ENCODE measurements around the gene PDGFD.

The PDGFD gene

GRCh38 chr11:103958475-103959215 lies 205.3 kb downstream of the PDGFD start:
- peak; percentile 31 for DNase-seq (ENCODE audit: low read depth)

DNA sequence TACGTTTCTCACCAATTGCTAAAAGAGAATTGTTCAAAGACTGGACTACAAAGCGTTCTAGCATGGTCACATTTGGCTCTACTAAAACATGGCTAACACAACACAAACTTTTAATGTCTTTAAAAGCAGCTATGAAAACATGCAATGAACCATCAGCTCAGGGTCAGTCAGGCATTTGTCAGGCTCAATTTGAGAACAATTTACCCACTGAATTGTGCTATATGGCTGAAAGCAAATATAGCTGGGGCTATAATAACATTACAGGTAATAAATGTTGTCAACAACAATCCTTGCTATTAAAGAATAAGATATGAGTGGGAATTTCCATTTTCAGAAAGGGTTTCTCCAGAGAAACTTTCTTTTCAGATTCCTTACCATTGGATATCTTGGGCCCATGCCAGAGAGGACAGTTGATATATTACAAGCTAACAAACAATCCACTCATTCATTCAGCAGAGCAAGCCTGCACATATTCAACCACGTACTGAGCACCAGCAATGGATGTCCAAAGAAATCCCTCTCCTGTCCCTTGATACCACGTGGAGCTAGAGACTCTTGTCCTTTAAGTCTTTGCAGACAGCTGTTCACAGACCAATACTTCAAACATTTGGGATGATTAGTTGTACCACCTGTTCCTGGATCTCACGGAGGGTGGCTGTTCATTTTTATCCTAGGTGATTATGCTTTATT lies 210.0 kb downstream of the PDGFD start:
- no peak for DNase-seq (ENCODE audit: low read depth)

GRCh38 chr11:103949781-103950180 lies 214.2 kb downstream of the PDGFD start:
- peak; percentile 47 for DNase-seq (ENCODE audit: low read depth)

DNA sequence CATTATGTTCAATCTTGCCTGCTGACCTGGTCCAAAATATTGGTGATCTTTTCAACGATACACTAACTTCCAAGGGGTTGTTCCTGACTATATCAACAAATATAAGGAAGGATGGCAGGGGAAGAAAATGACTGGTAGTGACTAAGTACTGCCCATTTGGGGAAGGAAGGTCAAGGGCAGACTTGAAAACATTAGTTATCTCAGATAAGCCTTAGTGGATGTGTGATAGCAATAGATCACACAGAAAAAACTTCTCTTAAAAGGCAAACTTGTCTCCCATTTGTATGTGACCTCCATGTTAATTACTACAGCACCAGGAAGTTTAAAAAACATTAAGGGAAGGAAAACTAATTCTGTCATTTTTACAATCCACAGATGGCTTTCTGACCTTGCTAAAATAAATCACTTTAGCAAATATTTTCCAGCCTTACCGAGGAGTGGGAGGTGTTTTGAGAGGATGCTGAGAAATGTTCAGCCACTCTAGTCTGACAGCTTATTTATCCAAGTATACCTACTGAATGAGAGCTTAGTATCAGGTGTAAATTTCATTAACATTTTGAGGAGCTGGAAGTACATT lies 215.7 kb downstream of the PDGFD start:
- peak; percentile 74 for DNase-seq (ENCODE audit: low read depth)

DNA sequence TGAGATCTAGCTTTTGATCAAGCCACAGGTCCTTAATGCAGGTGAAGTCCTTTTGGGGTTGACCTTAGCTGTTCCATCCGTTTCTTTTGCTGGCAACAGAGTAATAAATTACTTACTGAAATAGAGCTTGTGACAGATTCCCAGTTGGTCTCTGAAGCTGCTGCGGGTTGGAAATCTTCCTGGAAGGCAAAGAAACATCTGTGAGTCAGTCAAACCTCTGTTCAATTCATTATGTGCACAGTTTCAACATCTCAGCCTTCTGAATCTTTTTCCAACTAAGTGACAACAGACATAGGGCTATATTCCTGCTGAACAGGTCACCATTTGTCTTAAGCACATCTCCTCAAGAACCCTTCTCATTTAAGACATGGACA lies 216.4 kb downstream of the PDGFD start:
- peak; percentile 93 for DNase-seq (ENCODE audit: low read depth)

DNA sequence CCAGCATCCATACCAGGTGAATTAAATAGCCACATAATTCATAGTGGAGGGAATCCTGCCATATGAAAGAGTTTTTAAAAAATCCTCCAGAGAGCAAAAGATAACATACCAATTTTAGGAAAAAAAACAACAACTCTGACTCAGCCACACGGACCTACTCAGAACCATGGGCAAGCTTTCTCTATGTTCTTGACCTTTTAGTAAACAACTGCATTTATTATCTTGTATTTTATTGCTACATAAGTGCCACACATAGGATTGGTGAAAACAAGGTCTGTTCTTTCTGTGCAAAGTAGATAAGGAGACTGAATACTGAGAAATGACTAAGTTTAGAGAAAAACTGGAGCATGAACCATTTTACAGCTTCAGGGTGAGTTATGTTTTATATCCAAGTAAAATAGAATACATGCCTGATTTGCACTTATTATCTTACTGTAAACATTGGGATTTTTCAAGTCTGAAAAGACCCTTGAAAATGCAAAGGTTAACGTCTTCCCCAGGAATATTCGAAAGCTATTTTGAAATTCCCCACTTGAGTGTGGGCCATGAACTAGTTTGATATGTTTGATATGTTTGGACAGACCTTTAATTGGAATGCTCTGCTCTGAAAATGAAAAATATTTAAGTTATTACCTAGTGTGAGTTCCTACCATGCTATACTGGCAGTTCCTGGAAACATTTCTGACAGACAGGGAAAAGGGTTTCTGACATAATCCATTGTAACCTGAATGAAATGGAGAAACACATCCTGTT lies 217.0 kb downstream of the PDGFD start:
- peak; percentile 96 for DNase-seq (ENCODE audit: low read depth)

DNA sequence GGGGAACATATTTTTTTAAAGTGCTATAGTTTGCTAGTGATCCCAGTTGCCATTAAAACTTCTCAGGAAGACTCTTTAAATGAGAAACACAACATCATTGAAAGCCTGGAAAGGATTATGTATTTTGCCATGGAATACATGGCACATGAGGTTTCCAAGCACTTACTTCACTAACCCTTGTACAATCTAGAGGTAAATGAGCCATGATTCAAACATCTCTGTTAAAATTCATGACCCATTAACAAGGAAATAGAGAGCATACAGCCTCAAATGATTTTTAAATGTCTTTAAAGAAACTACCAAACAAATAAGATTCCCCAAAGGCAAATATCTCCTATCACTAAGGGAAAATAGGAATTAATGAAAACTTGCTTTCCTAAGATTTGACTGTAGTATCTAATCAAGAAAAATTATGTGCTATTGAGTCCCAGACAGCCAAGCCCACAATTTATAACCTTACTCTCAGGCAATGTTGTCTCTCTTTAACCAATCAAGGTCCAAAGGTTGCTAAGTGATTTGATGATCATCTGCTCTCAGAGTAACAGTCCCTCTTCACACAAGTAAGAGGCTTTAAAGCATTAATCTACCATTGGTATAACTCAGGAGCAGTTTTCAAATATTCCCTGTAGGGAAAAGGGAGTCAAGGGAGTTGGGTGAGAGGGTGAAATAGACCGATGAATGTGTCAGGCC lies 219.6 kb downstream of the PDGFD start:
- DNase-seq (ENCODE audit: low read depth) = no peak

DNA sequence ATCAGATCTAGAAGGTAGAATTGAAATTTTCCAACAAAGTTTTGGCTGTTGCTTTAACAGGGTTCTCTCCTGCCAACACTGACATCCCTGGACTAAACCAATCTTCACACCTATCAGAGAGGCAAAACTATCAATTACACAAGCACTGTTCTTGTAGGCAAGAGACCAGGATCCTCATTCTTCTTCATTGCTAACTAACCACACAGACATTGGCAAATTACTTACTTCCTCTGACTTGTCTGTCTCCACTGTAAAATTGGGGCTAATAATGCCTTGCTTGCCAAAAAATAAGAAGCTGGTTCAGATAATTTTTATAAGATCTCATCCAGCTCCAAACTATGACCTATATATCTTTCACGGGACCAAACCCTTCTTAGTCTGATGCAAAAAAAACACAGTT lies 221.3 kb downstream of the PDGFD start:
- no peak for DNase-seq (ENCODE audit: low read depth)

GRCh38 chr11:103940551-103940950 lies 223.4 kb downstream of the PDGFD start:
- no peak for DNase-seq (ENCODE audit: low read depth)

- DNase-seq (ENCODE audit: low read depth) = no peak
Measured at GRCh38 chr11:103939694-103940093, 224.3 kb downstream of the PDGFD start.

GRCh38 chr11:103936059-103936458 lies 227.9 kb downstream of the PDGFD start:
- DNase-seq (ENCODE audit: low read depth) = no peak

- DNase-seq (ENCODE audit: low read depth) = no peak
Measured at GRCh38 chr11:103935219-103935618, 228.7 kb downstream of the PDGFD start.

DNA sequence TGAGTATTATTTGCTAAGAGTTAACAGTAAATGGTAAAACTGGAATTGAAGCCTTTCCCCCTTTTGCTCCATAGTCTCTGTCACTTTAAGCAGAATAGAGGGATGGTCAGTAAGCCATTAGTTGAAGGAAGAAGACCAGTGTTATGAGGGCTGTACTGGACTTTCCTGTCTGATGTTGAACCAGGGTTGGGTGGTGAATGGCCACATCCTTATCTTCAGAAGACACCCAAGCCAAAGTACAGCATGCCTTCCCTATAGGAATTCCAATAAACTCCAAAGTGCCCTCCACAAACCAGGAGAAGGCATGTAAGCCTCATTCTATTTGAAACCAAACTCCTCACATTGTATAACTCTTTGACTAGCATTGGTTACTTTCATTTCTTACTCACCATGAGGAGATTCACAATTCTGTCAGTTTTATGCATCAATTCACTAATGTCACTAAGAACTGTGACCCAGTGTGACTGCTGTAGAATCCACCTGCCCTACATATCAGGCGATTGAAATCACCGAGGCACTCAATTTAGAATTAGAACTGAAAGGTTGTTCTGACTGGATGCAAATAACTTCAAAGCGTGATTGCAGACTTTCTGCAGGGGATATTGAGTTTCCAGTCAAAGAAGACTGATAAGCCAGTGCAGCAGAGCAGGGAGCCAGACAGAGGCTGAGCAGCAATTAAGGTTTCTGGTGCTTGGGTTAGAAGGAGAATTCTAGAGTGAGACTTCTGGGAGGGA lies 234.6 kb downstream of the PDGFD start:
- no peak for DNase-seq (ENCODE audit: low read depth)

DNA sequence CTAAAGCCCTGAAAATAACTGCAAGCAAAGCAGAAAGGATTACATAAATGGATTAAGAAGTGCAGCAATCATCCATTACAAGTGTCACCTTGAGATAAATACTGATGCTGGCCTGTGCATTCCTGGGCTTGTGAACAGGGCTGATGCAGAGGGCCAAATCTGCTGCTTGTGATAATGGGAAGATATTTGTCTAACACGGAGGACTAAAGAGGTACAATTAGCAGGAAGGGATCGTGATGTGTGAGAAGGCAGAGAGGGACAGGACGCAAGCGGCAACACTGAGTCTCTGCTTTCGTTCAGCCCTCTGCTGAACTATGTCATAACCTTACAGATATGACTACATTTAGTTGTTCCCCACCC lies 235.2 kb downstream of the PDGFD start:
- DNase-seq (ENCODE audit: low read depth) = peak; percentile 33

DNA sequence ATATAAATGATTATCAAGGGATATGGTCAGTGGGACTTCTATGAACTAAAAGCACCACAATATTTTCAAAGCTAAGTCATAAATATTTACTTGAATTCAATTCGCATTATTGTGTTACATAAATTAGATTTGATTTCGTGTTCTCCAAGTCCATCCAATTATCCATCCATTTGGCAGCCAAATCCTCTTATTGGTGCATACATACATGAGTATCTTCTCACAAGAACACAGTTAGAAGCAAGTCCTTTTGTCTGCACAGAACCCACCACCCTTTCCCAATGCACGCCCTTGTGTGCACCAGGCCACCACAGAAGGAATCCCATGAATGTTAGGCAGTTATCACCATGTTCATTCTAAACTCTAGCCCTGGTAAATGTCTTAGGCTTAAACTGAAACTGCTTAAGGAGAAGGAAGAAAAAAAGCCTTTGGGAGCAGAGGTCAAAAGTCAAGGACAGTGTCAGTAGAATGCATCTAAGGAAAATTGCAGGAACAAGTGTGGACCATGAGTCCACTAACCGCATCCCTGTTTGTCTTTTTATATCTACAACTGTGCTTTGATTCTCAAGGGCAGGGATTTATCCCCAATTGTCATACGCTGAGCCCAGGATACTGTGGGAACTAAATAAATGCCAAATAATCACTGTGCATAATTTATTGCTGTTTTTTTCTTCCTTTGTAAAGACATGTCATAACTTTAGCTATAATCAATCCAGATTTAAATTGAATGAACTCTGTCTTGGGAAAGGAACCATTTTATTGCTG lies 235.7 kb downstream of the PDGFD start:
- peak; percentile 31 for DNase-seq (ENCODE audit: low read depth)

- DNase-seq (ENCODE audit: low read depth) = peak; percentile 61
Measured at GRCh38 chr11:103927535-103927934, 236.4 kb downstream of the PDGFD start.

DNA sequence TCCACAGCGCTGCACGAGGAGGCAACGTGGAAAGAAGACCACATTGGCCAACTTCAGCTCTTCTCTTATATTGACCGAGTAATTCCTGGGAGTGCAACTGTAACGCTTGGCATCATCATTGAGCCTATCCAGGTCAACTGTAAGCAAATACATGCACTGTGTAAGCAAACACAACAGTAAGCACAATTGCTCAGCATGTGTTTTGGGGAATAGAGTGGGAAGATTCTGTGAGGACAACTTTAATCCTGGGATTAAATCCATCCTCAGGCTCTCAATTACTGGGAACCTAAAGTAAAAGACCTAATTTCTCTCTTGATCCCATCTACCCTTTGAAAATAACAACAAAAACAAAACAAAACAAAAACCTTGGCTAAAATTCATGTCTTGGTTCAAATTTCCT lies 237.0 kb downstream of the PDGFD start:
- no peak for DNase-seq (ENCODE audit: low read depth)

- DNase-seq (ENCODE audit: low read depth) = peak; percentile 26
Measured at GRCh38 chr11:103924166-103925013, 239.6 kb downstream of the PDGFD start.

DNA sequence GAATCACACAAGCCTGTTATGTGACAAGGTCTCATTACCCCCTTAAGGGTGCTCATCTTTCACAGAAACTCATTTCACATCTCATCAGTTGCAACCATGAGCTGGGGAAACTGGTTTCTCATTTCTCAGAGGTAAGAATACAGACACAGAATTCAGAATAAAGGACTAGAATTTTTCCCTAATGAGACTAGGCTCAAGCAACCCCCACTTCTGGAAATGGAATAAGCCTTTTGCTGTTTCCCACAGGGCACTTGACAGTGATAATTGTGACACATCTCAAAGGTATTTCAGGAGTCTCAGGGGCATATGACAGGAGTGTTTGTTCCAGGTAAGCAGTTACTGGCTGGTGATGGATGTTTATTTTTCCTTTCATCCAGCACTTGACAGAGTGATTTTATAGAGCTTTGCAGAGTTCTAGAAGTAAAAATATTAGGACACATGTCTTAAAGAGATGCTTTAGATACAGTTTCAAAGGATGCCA lies 240.5 kb downstream of the PDGFD start:
- DNase-seq (ENCODE audit: low read depth) = no peak

DNA sequence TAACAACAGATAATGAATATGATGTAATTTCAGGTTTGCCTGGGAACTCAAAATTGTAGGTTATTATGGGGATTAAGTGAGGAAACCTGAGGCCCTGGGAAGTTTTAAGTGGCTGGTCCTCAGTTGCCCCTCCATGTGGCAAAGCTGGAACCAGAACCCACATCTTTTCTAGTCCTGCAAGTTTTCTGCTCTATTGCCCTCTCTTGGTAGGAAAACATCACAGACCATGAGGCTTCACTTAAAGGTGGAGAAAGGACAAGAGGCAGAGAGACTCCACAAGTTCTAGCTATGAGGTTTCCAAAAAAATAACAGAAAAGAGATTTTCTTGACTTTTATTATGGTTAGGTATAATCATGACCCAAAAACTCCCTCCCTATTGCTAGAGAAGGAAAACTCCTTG lies 243.0 kb downstream of the PDGFD start:
- DNase-seq (ENCODE audit: low read depth) = no peak
